Ishikawa (cell line): ENCODE measurements around the gene TFF3.

Source experiments
- CEBPB ChIP-seq: IDR thresholded peaks from 2 replicates; pipeline ENCODE4 v1.6.1; 2012
- CREB1 ChIP-seq: IDR thresholded peaks from 2 replicates; pipeline ENCODE4 v1.6.1; 2012; ENCODE audit warnings: low read depth
- EGR1 ChIP-seq: IDR thresholded peaks from 2 replicates; pipeline ENCODE4 v1.6.1; 2012
- EP300 ChIP-seq: IDR thresholded peaks from 2 replicates; pipeline ENCODE4 v1.6.1; 2012; ENCODE audit warnings: borderline replicate concordance
- FOXM1 ChIP-seq: IDR thresholded peaks from 2 replicates; pipeline ENCODE4 v1.6.1; 2012; ENCODE audit warnings: low read depth, borderline replicate concordance
- NFIC ChIP-seq: IDR thresholded peaks from 2 replicates; pipeline ENCODE4 v1.6.1; 2012
- RAD21 ChIP-seq: IDR thresholded peaks from 2 replicates; pipeline ENCODE4 v1.6.1; 2012; ENCODE audit warnings: low read depth
- TAF1 ChIP-seq: IDR thresholded peaks from 2 replicates; pipeline ENCODE4 v1.6.1; 2012; ENCODE audit warnings: low read depth, mild to moderate bottlenecking
- TCF12 ChIP-seq: IDR thresholded peaks from 2 replicates; pipeline ENCODE4 v1.6.1; 2012; ENCODE audit warnings: low read depth
- TEAD4 ChIP-seq: IDR thresholded peaks from 2 replicates; pipeline ENCODE4 v1.6.1; 2012
- YY1 ChIP-seq: IDR thresholded peaks from 2 replicates; pipeline ENCODE4 v1.6.1; 2012; ENCODE audit warnings: low read depth
- ZBTB7A ChIP-seq: IDR thresholded peaks from 2 replicates; pipeline ENCODE4 v1.6.1; 2012; ENCODE audit warnings: low read depth
- TF ChIP-seq, protein P1 (sequence below): IDR thresholded peaks from 2 replicates; pipeline ENCODE4 v1.6.1; 2012; ENCODE audit warnings: low read depth, mild to moderate bottlenecking
- TF ChIP-seq, protein P2 (sequence below): IDR thresholded peaks from 2 replicates; pipeline ENCODE4 v1.6.1; 2012
- TF ChIP-seq, protein P3 (sequence below): IDR thresholded peaks from 2 replicates; pipeline ENCODE4 v1.6.1; 2012

The TFF3 gene

DNA sequence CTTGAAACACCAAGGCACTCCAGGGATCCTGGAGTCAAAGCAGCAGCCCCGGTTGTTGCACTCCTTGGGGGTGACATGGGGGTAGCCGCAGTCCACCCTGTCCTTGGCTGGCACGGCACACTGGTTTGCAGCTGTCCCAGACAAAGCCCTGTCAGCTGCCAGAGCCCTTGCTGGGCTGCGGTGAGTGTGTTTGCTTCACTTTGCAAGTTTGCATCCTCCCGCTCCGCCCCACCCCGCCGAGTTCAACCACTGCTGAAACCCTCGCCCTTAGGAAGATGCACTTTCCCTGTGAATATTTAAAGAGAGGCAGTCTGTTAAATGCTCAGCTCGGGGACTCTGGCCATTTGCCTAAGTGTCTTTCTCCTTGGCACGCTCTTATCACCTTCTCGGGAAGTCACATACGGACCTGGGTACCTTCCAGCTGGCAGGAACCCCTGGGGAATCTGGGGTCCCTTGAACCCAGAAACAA is 1.7 kb downstream of the TFF3 start:
- TF ChIP-seq, protein P1, sequence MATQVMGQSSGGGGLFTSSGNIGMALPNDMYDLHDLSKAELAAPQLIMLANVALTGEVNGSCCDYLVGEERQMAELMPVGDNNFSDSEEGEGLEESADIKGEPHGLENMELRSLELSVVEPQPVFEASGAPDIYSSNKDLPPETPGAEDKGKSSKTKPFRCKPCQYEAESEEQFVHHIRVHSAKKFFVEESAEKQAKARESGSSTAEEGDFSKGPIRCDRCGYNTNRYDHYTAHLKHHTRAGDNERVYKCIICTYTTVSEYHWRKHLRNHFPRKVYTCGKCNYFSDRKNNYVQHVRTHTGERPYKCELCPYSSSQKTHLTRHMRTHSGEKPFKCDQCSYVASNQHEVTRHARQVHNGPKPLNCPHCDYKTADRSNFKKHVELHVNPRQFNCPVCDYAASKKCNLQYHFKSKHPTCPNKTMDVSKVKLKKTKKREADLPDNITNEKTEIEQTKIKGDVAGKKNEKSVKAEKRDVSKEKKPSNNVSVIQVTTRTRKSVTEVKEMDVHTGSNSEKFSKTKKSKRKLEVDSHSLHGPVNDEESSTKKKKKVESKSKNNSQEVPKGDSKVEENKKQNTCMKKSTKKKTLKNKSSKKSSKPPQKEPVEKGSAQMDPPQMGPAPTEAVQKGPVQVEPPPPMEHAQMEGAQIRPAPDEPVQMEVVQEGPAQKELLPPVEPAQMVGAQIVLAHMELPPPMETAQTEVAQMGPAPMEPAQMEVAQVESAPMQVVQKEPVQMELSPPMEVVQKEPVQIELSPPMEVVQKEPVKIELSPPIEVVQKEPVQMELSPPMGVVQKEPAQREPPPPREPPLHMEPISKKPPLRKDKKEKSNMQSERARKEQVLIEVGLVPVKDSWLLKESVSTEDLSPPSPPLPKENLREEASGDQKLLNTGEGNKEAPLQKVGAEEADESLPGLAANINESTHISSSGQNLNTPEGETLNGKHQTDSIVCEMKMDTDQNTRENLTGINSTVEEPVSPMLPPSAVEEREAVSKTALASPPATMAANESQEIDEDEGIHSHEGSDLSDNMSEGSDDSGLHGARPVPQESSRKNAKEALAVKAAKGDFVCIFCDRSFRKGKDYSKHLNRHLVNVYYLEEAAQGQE: no peak
- TF ChIP-seq TAF1 (no peak), EGR1 (no peak), FOXM1 (no peak), YY1 (no peak), CREB1 (no peak), TCF12 (no peak), NFIC (no peak), RAD21 (no peak), EP300 (no peak), TEAD4 (no peak), ZBTB7A (no peak), CEBPB (no peak)
- TF ChIP-seq, protein P2, sequence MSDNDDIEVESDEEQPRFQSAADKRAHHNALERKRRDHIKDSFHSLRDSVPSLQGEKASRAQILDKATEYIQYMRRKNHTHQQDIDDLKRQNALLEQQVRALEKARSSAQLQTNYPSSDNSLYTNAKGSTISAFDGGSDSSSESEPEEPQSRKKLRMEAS: no peak
- TF ChIP-seq, protein P3, sequence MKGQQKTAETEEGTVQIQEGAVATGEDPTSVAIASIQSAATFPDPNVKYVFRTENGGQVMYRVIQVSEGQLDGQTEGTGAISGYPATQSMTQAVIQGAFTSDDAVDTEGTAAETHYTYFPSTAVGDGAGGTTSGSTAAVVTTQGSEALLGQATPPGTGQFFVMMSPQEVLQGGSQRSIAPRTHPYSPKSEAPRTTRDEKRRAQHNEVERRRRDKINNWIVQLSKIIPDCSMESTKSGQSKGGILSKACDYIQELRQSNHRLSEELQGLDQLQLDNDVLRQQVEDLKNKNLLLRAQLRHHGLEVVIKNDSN: no peak

DNA sequence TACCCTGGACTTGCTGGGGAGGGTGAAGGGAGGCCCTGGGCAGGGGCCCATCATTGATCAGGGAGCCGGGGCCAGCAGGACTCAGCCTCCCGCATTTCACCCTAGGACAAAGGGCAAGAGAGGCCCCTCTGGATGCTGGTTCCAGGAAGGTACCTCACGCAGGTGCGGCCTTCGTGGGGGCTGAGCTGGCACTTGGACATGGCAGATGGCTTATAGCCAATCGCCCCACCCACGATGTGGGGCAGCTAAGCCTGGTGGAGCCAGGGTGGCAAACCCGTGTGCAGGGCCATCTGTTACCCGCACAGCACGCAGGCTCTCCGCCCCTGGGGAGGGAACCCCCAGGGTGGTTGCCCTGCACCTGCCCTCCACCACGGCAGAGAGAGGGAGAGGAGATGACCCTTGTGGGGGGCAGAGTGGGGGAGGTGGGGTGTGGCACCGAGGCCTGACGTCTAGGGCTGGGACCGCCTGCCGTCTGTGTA is 2.5 kb downstream of the TFF3 start:
- no peak for TF ChIP-seq NFIC
- no peak for TF ChIP-seq EGR1
- TF ChIP-seq EP300: no peak
- no peak for TF ChIP-seq RAD21
- no peak for TF ChIP-seq FOXM1
- TF ChIP-seq TEAD4: no peak
- TF ChIP-seq TAF1: no peak
- TF ChIP-seq, protein P1: no peak
- TF ChIP-seq, protein P3: no peak
- no peak for TF ChIP-seq TCF12
- no peak for TF ChIP-seq CEBPB
- no peak for TF ChIP-seq CREB1
- TF ChIP-seq, protein P2: no peak
- TF ChIP-seq YY1: no peak
- TF ChIP-seq ZBTB7A: no peak

DNA sequence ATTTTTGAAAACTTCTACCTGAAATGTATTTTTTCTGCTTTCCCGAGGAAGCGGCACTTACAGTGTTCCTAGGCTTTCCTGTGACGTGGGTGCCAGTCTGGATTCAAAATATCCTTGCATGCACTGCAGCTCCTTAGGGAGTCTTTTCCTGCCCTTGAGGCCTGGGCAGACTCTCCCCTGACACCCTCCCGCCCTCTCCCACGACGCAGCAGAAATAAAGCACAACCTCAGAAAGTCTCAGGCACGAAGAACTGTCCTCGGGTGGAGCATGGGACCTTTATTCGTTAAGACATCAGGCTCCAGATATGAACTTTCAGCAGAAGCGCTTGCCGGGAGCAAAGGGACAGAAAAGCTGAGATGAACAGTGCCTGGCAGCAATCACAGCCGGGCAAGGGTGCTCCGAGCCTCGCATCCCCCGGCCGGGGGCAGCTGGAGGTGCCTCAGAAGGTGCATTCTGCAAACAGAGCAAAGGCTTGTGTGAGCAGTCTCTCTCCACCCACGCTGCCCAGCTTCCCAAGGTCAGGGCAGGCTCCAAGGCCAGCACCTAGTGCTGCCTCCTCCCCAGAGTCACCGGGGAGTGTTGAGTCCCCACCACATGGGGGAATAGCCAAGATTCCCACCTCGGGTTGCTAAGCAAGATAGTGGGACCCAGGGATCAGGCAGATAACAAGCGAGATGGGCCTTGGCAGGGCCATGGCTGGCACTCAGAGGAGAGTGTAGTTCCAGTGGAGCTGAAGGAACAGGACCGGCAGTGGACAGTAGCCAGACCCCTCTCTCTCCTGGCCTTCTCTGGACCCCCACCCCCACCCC is 3.2 kb downstream of the TFF3 start:
- no peak for TF ChIP-seq NFIC
- TF ChIP-seq, protein P1: no peak
- TF ChIP-seq ZBTB7A: no peak
- TF ChIP-seq FOXM1: no peak
- TF ChIP-seq, protein P2: no peak
- no peak for TF ChIP-seq EGR1
- TF ChIP-seq YY1: no peak
- no peak for TF ChIP-seq TAF1
- no peak for TF ChIP-seq TEAD4
- no peak for TF ChIP-seq CREB1
- TF ChIP-seq, protein P3: no peak
- no peak for TF ChIP-seq TCF12
